WTC11 (cell line): Measurements from ENCODE around the gene TACO1. TPM values are rescaled to one million over a fixed set of nuclear protein-coding genes. Genes with fewer than 3 reads are reported as not detected.

Experiments
- ATAC-seq: fragments of 200-7000 bp; cut with Tn5 transposase; 2 replicates; pipeline ENCODE4 v1.10.0; 2021; ENCODE audit warnings: mild to moderate bottlenecking, moderate library complexity
- CTCF ChIA-PET: fragments of 300-600 bp; sonication (Branson Sonifier 250); formaldehyde crosslinking; loops from one replicate; lab custom pipeline; 2021; ENCODE audit warnings: antibody characterized with exemption; lab: Charles Lee
- POLR2A ChIA-PET: fragments of 350-600 bp; sonication (Branson Sonifier 250); formaldehyde crosslinking; loops from one replicate; lab custom pipeline; 2021; ENCODE audit warnings: antibody characterized with exemption; lab: Charles Lee
- DNase-seq: peaks from one replicate; pipeline ENCODE4 v3.0.0; 2021; ENCODE audit warnings: low spot score
- H3K27ac Mint-ChIP-seq: 2 replicates; pipeline ENCODE4 v1.8.0; 2021; ENCODE audit warnings: mixed read lengths
- H3K27me3 Mint-ChIP-seq: 2 replicates; pipeline ENCODE4 v1.8.0; 2021; ENCODE audit warnings: low read depth, mild to moderate bottlenecking, moderate library complexity, mixed read lengths
- H3K36me3 Mint-ChIP-seq: 2 replicates; pipeline ENCODE4 v1.8.0; 2021; ENCODE audit warnings: mixed read lengths
- H3K4me1 Mint-ChIP-seq: 2 replicates; pipeline ENCODE4 v1.8.0; 2022; ENCODE audit warnings: mixed read lengths
- H3K4me3 Mint-ChIP-seq: 2 replicates; pipeline ENCODE4 v1.8.0; 2021; ENCODE audit warnings: mild to moderate bottlenecking, moderate library complexity, mixed read lengths
- H3K9me3 Mint-ChIP-seq: 2 replicates; pipeline ENCODE4 v1.8.0; 2021; ENCODE audit warnings: mixed read lengths
- AR ChIP-seq: fragments of 250-450 bp; sonication (Bioruptor Pico); IDR thresholded peaks from 2 replicates; pipeline ENCODE4 v1.9.0; 2021; ENCODE audit warnings: mild to moderate bottlenecking
- ARID4B ChIP-seq: sonication (generic); formaldehyde crosslinking; IDR thresholded peaks from 2 replicates; pipeline ENCODE4 v1.8.0; 2023; ENCODE audit warnings: missing genetic modification reagents, mild to moderate bottlenecking, borderline replicate concordance
- CBFB ChIP-seq: sonication (generic); formaldehyde crosslinking; IDR thresholded peaks from 2 replicates; pipeline ENCODE4 v1.8.1; 2022; ENCODE audit warnings: mild to moderate bottlenecking, low read depth, missing genetic modification reagents
- FOXJ3 ChIP-seq: sonication (generic); formaldehyde crosslinking; IDR thresholded peaks from 2 replicates; pipeline ENCODE4 v1.9.0; 2021; ENCODE audit warnings: missing genetic modification reagents, mild to moderate bottlenecking, borderline replicate concordance
- GRHL2 ChIP-seq: fragments of 250-450 bp; sonication (Bioruptor Pico); IDR thresholded peaks from 2 replicates; pipeline ENCODE4 v1.8.0; 2022; ENCODE audit warnings: mild to moderate bottlenecking, moderate library complexity; ENCODE audit not compliant: insufficient replicate concordance, severe bottlenecking
- KAT7 ChIP-seq: sonication (generic); formaldehyde crosslinking; IDR thresholded peaks from 2 replicates; pipeline ENCODE4 v1.8.1; 2023; ENCODE audit warnings: missing genetic modification reagents, mild to moderate bottlenecking, borderline replicate concordance
- NFE2L1 ChIP-seq: sonication (generic); formaldehyde crosslinking; IDR thresholded peaks from 2 replicates; pipeline ENCODE4 v1.8.1; 2023; ENCODE audit warnings: missing genetic modification reagents
- NFYB ChIP-seq: sonication (generic); formaldehyde crosslinking; conservative IDR thresholded peaks from 2 replicates; pipeline ENCODE4 v1.8.0; 2022; ENCODE audit warnings: low read depth, missing genetic modification reagents
- PREB ChIP-seq: sonication (generic); formaldehyde crosslinking; IDR thresholded peaks from 2 replicates; pipeline ENCODE4 v1.8.1; 2022; ENCODE audit warnings: mild to moderate bottlenecking, missing genetic modification reagents, moderate library complexity, borderline replicate concordance
- PRRX2 ChIP-seq: fragments of 250-450 bp; sonication (Bioruptor Pico); IDR thresholded peaks from 2 replicates; pipeline ENCODE4 v1.8.0; 2021; ENCODE audit warnings: mild to moderate bottlenecking
- SMAD3 ChIP-seq: sonication (generic); formaldehyde crosslinking; IDR thresholded peaks from 2 replicates; pipeline ENCODE4 v1.8.0; 2022; ENCODE audit warnings: missing genetic modification reagents, mild to moderate bottlenecking, borderline replicate concordance
- TP53 ChIP-seq: sonication (generic); formaldehyde crosslinking; IDR thresholded peaks from 2 replicates; pipeline ENCODE4 v1.8.1; 2023; ENCODE audit warnings: mild to moderate bottlenecking, missing genetic modification reagents
- ZBTB21 ChIP-seq: sonication (generic); formaldehyde crosslinking; IDR thresholded peaks from 2 replicates; pipeline ENCODE4 v1.8.1; 2023; ENCODE audit warnings: mild to moderate bottlenecking, missing genetic modification reagents, borderline replicate concordance
- ZNF219 ChIP-seq: sonication (generic); formaldehyde crosslinking; IDR thresholded peaks from 2 replicates; pipeline ENCODE4 v1.8.0; 2023; ENCODE audit warnings: missing genetic modification reagents, mild to moderate bottlenecking, borderline replicate concordance
- ZNF232 ChIP-seq: sonication (generic); formaldehyde crosslinking; IDR thresholded peaks from 2 replicates; pipeline ENCODE4 v1.8.0; 2022; ENCODE audit warnings: mild to moderate bottlenecking, missing genetic modification reagents
- ZNF263 ChIP-seq: sonication (generic); formaldehyde crosslinking; IDR thresholded peaks from 2 replicates; pipeline ENCODE4 v1.8.1; 2022; ENCODE audit warnings: low read depth, mild to moderate bottlenecking, moderate library complexity, missing genetic modification reagents
- ZNF317 ChIP-seq: sonication (generic); formaldehyde crosslinking; IDR thresholded peaks from 2 replicates; pipeline ENCODE4 v1.8.1; 2023; ENCODE audit warnings: low read depth, mild to moderate bottlenecking, moderate library complexity, missing genetic modification reagents, borderline replicate concordance
- total RNA-seq: library from RNA; stranded (reverse); gene quantifications from 3 replicates; pipeline ENCODE4 v1.2.3, GENCODE V29; 2021
- TF ChIP-seq, protein P1 (sequence below): sonication (generic); formaldehyde crosslinking; IDR thresholded peaks from 2 replicates; pipeline ENCODE4 v1.8.1; 2022; ENCODE audit warnings: low read depth, missing genetic modification reagents, borderline replicate concordance
- TF ChIP-seq, protein P2 (sequence below): sonication (generic); formaldehyde crosslinking; IDR thresholded peaks from 2 replicates; pipeline ENCODE4 v1.8.1; 2023; ENCODE audit warnings: mild to moderate bottlenecking, missing genetic modification reagents, moderate library complexity
- TF ChIP-seq, protein P3 (sequence below): fragments of 250-450 bp; sonication (Bioruptor Pico); IDR thresholded peaks from 2 replicates; pipeline ENCODE4 v1.9.0; 2021; ENCODE audit warnings: moderate library complexity, mild to moderate bottlenecking, inconsistent platforms, borderline replicate concordance
- TF ChIP-seq, protein P4 (sequence below): fragments of 200-600 bp; IDR thresholded peaks from 2 replicates; pipeline ENCODE4 v1.8.0; 2022; ENCODE audit warnings: antibody characterized with exemption

The TACO1 gene
- total RNA-seq, 1 experiment from 2014 or later = 26.9 TPM

- Mint-ChIP-seq H3K36me3 (peaks cover 54% of the 10 kb centered on the region), H3K27me3 (no peaks in the 10 kb centered on the region), H3K9me3 (no peaks in the 10 kb centered on the region), H3K27ac (no peak overlapping the region), H3K4me1 (no peaks in the 10 kb centered on the region), H3K4me3 (no peak overlapping the region)
- ChIA-PET CTCF (no interaction called here), POLR2A (no interaction called here)
- DNase-seq (no peak), ATAC-seq (no peak)
- TF ChIP-seq PRRX2 (CRISPR knock-in tag) (no peak), ARID4B (CRISPR knock-in tag) (no peak), NFE2L1 (CRISPR knock-in tag) (no peak), PREB (CRISPR knock-in tag) (no peak), ZNF317 (CRISPR knock-in tag) (no peak), ZBTB21 (CRISPR knock-in tag) (no peak), ZNF219 (CRISPR knock-in tag) (no peak), NFYB (no peak), FOXJ3 (CRISPR knock-in tag) (no peak), GRHL2 (CRISPR knock-in tag) (no peak)
- TF ChIP-seq, protein P1, sequence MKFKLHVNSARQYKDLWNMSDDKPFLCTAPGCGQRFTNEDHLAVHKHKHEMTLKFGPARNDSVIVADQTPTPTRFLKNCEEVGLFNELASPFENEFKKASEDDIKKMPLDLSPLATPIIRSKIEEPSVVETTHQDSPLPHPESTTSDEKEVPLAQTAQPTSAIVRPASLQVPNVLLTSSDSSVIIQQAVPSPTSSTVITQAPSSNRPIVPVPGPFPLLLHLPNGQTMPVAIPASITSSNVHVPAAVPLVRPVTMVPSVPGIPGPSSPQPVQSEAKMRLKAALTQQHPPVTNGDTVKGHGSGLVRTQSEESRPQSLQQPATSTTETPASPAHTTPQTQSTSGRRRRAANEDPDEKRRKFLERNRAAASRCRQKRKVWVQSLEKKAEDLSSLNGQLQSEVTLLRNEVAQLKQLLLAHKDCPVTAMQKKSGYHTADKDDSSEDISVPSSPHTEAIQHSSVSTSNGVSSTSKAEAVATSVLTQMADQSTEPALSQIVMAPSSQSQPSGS (CRISPR knock-in tag) = no peak
- TF ChIP-seq, protein P2, sequence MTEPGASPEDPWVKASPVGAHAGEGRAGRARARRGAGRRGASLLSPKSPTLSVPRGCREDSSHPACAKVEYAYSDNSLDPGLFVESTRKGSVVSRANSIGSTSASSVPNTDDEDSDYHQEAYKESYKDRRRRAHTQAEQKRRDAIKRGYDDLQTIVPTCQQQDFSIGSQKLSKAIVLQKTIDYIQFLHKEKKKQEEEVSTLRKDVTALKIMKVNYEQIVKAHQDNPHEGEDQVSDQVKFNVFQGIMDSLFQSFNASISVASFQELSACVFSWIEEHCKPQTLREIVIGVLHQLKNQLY (CRISPR knock-in tag) = no peak
- TF ChIP-seq, protein P3, sequence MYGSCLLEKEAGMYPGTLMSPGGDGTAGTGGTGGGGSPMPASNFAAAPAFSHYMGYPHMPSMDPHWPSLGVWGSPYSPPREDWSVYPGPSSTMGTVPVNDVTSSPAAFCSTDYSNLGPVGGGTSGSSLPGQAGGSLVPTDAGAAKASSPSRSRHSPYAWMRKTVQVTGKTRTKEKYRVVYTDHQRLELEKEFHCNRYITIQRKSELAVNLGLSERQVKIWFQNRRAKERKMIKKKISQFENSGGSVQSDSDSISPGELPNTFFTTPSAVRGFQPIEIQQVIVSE (CRISPR knock-in tag) = no peak
- TF ChIP-seq, protein P4, sequence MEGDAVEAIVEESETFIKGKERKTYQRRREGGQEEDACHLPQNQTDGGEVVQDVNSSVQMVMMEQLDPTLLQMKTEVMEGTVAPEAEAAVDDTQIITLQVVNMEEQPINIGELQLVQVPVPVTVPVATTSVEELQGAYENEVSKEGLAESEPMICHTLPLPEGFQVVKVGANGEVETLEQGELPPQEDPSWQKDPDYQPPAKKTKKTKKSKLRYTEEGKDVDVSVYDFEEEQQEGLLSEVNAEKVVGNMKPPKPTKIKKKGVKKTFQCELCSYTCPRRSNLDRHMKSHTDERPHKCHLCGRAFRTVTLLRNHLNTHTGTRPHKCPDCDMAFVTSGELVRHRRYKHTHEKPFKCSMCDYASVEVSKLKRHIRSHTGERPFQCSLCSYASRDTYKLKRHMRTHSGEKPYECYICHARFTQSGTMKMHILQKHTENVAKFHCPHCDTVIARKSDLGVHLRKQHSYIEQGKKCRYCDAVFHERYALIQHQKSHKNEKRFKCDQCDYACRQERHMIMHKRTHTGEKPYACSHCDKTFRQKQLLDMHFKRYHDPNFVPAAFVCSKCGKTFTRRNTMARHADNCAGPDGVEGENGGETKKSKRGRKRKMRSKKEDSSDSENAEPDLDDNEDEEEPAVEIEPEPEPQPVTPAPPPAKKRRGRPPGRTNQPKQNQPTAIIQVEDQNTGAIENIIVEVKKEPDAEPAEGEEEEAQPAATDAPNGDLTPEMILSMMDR = no peak
These were observed 11.9 kb upstream of the TACO1 start for GRCh38 chr17:63588797-63589196.

DNA sequence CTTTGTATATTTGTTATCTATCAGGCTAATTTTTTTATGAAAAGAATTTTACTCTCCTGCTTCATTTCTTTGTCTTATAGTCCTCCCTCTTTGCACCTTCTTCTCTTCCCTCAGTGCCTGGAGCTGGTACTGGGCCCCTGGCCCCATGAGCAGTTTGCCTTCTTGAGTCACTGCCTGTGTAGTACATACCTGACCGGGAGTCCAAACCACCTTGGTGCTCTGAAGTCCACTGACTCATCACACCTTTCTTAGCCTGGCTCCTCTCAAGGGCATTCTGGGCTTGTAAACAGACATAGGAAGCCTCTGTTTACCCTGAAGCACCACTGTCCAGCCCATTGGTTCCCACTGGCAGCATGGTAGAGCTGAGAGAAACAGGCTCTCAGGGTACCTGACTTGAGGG, 11.0 kb upstream of the TACO1 start:
- Mint-ChIP-seq H3K27ac (no peak overlapping the region), H3K4me1 (no peaks in the 10 kb centered on the region), H3K4me3 (no peak overlapping the region), H3K27me3 (no peaks in the 10 kb centered on the region), H3K36me3 (peaks cover 53% of the 10 kb centered on the region), H3K9me3 (no peaks in the 10 kb centered on the region)
- no peak for DNase-seq
- CTCF ChIA-PET = no interaction called here
- no peak for ATAC-seq
- POLR2A ChIA-PET = no interaction called here
- no peak for TF ChIP-seq AR
- TF ChIP-seq CBFB (CRISPR knock-in tag) = no peak
- no peak for TF ChIP-seq KAT7
- TF ChIP-seq SMAD3 = no peak
- no peak for TF ChIP-seq ZNF263 (CRISPR knock-in tag)
- TF ChIP-seq ZNF232 = no peak
- no peak for TF ChIP-seq TP53 (CRISPR knock-in tag)
- TF ChIP-seq, protein P1 (CRISPR knock-in tag) = no peak
